ENCODE results near the gene IPMK. TPM values are rescaled to one million over a fixed set of nuclear protein-coding genes. Genes with fewer than 3 reads are reported as not detected.

Gene IPMK
- total RNA-seq, 1 donor = 10.9 TPM

- H3K9me3 ChIP-seq (ENCODE audit: low read depth, low read length) = no peaks in the 10 kb centered on the region
- no peak for TF ChIP-seq CTCF (IDR thresholded peaks at IDR 0.05; ENCODE audit: extremely low read depth, low read depth, low read length)
- H3K79me2 ChIP-seq (ENCODE audit: insufficient read depth, low read length) = no peaks in the 10 kb centered on the region
- H3K4me2 ChIP-seq (ENCODE audit: insufficient read depth, low read length) = no peak overlapping the region
- no peak for DNase-seq (ENCODE audit: insufficient read length, low spot score, missing footprints)
- no peak overlapping the region for H2AFZ ChIP-seq (ENCODE audit: low read length)
- peaks cover 22% of the 10 kb centered on the region for H3K27me3 ChIP-seq (ENCODE audit: insufficient read depth, low read length)
- no peaks in the 10 kb centered on the region for H3K36me3 ChIP-seq (ENCODE audit: insufficient read depth, low read length)
- no peak overlapping the region for H3K27ac ChIP-seq (ENCODE audit: low read depth, low read length)
- no peaks in the 10 kb centered on the region for H3K4me1 ChIP-seq (ENCODE audit: insufficient read depth, low read length)
- no peak overlapping the region for H3K4me3 ChIP-seq (ENCODE audit: insufficient read depth, low read length)
- H4K20me1 ChIP-seq (ENCODE audit: insufficient read depth, low read length) = no peaks in the 10 kb centered on the region
Observed at GRCh38 chr10:58150290-58150689, 117.4 kb downstream of the IPMK start.

GRCh38 chr10:58143944-58144343 lies 123.8 kb downstream of the IPMK start:
- Histone ChIP-seq H3K9me3 (ENCODE audit: low read depth, low read length) (no peaks in the 10 kb centered on the region), H3K27ac (ENCODE audit: low read depth, low read length) (no peak overlapping the region), H2AFZ (ENCODE audit: low read length) (no peak overlapping the region), H3K4me2 (ENCODE audit: insufficient read depth, low read length) (no peak overlapping the region), H3K36me3 (ENCODE audit: insufficient read depth, low read length) (no peaks in the 10 kb centered on the region), H3K27me3 (ENCODE audit: insufficient read depth, low read length) (peaks cover 1% of the 10 kb centered on the region), H3K4me3 (ENCODE audit: insufficient read depth, low read length) (no peak overlapping the region), H3K79me2 (ENCODE audit: insufficient read depth, low read length) (no peaks in the 10 kb centered on the region), H3K4me1 (ENCODE audit: insufficient read depth, low read length) (no peaks in the 10 kb centered on the region), H4K20me1 (ENCODE audit: insufficient read depth, low read length) (no peaks in the 10 kb centered on the region)
- no peak for DNase-seq (ENCODE audit: insufficient read length, low spot score, missing footprints)
- no peak for TF ChIP-seq CTCF (IDR thresholded peaks at IDR 0.05; ENCODE audit: extremely low read depth, low read depth, low read length)

Other genes with a start within 250 kb of the IPMK start
- gene CISD1, start 1.3 kb upstream of the IPMK start, total RNA-seq = 31.5 and 34.2 TPM in 2 replicates
- 20.3 and 22.4 TPM in 2 replicates for gene UBE2D1, start 67.1 kb upstream of the IPMK start, total RNA-seq
- 18.8 and 19.7 TPM in 2 replicates for gene TFAM, start 117.5 kb upstream of the IPMK start, total RNA-seq
- gene BICC1, start 245.0 kb upstream of the IPMK start, total RNA-seq = 210 and 254 TPM in 2 replicates

All from osteoblast (primary cell).